ENCODE results near the gene TEX9.

- TF ChIP-seq CTCF (IDR thresholded peaks at IDR 0.05; ENCODE audit: poor library complexity) (no peak), EZH2phosphoT487 (IDR thresholded peaks at IDR 0.05; ENCODE audit: low read depth, severe bottlenecking, unreplicated experiment) (no peak)
Observed at GRCh38 chr15:56351957-56352506, 13.2 kb upstream of the TEX9 start.
